HG03066 (cell line): ENCODE data around the gene TWNK.
"Not testable (repeated sequence)": the region's sequence is repeated elsewhere in the genome, so short reads cannot be mapped to it uniquely, and the experiment has no call there.

Experiments used
- ATAC-seq: cut with Tn5 transposase; IDR thresholded peaks from one replicate; pipeline ENCODE4 v1.9.1; 2021; ENCODE audit warnings: low read depth; ENCODE audit not compliant: unreplicated experiment

The TWNK gene

DNA sequence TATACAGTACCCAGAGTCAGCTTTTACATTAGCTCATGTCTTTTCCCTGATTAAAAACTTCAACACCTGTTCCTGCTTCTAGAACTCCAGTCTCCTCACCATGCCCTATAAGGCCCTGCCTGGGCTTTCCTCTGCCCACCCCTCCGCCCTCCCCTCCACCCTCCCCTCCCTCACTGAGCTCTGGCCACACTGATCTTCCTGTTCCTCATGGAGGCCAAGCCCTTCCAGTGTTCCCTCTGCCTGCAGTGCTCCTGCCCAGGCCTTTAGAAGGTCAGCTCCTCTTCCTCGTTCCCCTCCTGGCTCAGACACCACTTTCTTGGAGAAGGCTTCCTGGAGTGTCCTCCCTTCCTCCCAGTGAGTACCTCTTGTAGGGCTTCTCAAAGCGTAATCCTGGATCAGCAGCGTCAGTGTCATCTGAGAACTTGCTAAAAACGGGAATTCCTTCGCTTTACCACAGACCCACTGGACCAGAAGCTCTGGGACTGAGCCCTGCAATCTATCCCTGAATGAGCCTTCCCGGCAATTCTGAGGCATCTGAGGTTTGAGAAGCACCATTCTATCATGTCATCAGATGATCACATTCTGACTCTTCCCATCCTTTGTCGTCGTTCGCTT is 39.9 kb downstream of the TWNK start:
- no peak for ATAC-seq

DNA sequence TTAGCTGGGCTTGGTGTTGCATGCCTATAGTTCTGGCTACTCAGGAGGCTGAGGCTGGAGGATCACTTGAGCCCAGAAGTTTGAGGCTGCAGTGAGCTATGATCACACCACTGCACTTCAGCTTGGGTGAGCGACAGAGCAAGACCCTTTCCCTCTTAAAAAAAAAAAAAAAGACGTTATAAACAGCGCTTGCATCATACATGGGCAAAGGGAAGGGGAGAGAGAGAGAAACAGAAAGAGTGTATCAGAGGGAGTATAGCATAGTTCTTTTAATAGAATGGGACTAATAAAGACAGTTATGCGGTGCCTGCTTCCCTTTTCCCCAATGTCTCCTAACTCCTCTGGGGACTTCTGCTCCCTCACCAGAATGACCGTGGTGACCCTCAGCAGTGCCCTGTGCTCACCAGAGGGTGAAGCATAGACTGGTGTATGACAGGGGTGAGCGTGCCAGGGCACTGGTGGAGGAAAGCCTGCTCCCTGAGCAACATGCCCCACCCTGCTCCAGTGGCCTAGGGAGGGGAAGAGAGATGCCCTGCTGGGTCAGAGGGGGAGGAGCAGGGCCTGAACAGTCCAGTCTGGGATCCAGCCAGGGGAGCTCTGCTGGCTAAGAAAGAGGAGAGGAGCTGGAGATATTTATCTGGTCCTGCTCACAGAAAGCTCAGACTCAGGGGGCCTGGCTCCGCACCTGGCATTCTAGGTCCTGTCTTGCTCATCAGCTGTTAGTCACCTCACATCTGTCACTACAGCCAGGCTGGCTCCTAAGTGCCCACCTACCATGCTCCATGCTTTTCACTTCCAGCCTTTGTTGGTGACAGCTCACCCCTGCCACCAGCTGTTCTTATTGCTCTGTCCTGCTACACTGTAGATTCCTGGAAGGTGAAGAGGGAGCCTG is 41.3 kb downstream of the TWNK start:
- no peak for ATAC-seq

DNA sequence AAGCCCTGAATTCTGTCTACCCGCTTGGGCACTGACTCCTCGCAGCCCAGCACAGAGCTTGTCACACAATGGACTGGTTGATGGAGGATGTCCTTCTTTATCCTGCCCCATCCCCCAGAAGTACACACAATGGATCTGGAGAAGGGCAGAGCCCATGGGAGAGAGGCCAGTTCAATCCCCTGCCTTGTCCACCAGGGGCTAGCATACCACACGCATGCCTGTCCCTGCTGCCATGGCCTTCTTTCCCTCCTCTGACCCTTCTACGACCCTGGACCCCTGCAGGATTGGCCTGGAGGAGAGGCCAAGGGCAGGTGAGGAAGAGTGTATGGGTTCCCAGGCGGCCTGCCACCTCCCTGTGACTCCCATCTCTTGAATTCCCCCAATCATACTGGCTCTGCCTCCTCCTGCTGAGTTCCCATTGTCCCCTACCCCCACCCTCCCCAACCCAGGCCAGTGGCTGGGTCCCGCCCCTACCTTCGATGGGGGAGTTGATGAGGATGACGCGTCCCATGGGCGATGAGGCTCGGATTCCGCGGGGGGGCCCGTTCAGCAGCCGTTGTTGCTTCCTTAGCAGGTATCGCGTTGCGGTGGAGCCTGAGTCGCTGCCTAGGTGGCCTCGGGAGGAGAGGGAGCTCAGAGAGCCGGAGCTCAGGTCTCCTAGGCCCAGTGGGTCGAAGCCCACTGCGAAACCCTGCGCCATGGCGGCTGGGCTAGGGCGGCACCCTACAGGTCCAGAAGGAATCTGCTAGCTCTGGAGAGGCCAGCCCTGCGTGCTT is 42.4 kb downstream of the TWNK start:
- ATAC-seq = no peak

DNA sequence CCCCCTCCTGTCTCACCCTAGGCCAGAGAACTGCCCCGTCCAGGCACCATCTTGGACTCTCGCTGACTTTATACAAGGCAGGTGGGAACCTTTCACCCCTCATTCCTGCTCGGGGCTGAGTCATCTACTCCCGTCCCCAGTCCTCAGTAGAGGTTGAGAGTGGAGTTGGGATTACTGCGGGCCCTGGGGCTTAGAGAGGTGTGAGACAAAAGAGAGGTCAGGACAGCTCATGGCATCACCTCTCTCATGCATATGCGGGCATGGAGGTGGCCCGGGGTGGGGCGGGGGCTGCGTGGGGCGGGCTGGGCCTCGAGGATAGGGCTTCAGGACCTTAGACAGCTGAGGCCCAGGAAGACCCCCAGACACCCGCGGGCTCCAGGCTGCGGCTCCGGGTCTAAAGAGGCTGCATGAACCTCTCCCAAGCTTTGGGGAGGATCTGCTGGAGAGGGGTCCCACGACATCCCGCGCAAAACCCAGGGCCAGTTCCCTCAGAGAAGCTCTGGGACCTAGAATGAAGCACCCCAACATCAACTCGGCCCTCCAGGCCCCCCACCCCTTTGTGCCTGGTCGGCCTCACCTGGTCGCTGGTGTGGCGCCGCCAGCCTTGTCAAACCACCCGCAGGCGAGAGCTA is 43.3 kb downstream of the TWNK start:
- ATAC-seq = no peak

DNA sequence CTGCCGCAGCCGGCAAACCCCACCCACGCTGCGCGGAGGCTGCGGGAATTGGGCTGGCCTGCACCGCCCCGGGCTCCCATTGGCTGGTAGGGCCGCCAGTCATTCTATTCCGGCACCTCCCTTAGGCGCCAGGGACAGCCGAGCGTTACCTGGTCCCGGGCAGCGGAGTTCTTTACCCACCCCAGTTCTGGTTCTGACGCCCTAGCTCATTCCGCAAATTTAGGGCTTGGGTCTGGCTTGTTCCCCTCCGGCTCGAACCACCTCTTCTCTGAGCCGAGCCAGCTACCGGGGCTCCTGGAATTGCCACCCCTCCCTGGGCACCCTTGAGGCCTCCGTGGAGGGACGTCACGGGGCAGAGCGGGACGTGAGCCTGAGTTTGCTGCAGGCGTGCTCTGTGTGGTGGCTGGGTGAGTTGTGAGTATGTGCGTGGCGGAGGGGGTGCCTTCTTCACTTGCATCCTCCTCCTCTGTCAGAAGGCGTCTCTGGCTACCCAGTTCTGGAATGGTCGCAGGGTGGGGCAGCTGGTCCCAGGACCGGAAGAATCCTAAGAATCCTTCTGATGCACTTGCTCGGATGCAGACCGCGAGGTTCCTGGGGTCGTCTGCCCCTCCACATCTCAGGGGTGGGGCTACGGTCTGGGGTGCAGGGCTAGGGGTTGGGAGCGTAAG is 43.9 kb downstream of the TWNK start, which contains the start of the genes PDZD7 and SFXN3:
PDZD7 (minus strand) TSS at position 2 of the 668 bp plus-strand sequence. CDS start 910 bp downstream, outside the sequence.
SFXN3 (plus strand) TSS at position 107 of the 668 bp plus-strand sequence. CDS start 3,461 bp downstream, outside the sequence.
- peak; percentile 89 for ATAC-seq

DNA sequence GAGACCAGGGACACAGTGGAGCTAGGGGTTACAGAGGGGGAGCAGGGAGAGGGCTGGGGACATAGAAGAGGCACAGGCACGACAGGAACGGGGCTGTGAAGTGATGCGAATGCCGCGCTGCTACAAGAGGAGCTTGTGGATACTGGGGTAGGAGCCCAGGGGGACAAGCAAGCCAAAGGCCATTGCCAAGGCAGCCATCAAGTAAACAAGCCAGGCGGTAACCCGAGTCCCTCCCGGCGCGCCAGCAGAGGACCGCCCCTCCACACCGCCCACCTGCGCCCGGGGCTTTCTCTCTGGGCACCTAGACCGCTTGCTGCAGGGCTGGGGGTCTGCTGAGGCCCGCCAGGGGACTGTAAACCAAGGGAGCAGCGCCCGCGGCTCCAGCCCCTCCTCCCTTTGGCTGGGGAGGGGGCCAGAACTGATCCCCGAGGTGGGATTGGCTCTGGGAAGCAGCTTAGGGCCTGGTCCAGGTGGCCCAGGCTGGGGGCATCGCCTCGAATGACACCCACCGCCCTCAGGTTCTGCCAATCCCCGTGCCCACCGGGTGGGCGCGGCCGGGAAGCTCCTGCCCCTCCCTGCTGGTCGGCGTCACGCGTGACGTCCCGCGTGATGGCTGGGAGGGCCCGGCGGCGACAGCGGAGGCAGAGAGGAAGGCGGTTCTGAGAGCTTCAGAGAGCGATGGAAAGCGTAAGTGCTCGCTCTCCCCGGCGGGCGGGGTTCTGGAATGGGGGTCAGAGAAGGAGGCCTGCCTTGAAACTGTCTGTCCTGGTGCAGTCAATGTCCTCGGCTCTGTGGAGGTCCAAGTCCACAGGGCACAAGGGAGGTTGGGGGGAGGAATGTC is 44.7 kb downstream of the TWNK start:
- peak; percentile 44 for ATAC-seq

DNA sequence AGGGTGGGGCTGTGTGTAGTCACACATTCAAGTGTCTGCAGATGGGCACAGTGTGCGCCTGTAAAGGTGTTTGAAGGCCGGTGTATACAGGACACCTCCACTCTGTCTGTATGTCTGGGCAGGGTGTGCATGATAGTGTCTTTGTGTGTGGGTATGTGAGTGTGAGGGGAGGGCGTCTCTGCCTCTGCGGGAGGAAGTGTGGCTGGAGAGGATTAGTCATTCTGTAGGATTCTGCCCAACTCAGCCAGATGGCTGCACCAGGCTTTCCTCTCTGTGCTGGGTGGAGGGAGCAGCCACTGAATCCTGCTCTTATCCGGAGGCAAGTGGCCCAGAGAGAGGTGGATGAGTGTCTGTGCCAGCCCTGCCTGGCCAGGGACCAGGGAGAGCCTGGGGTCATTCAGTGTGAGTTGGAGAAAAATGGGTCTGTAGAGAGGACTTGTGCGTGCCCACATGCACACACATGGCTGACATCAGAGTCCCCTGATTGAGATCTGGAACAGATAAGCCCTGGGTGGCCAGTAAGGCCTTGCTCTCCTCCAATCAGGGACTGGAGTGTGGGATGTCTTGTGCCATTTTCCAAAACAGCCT is 45.4 kb downstream of the TWNK start:
- ATAC-seq = no peak

DNA sequence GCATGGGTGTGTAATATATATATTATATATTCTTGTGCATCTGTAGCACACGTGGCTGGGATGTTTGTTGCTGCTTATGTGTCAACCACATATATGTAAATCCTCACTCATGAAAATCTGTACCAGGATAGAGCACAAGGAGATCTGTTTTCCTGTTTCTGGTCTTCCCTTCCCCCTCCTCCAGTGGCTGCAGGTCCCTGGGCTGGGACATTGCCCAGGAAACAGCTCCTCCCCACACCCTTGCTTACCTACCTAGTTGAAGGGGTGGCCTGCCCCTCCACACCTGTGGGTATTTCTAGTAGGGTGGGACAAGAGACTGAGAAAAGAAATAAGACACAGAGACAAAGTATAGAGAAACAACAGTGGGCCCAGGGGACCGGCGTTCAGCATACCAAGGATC is 45.9 kb downstream of the TWNK start:
- ATAC-seq = no peak

DNA sequence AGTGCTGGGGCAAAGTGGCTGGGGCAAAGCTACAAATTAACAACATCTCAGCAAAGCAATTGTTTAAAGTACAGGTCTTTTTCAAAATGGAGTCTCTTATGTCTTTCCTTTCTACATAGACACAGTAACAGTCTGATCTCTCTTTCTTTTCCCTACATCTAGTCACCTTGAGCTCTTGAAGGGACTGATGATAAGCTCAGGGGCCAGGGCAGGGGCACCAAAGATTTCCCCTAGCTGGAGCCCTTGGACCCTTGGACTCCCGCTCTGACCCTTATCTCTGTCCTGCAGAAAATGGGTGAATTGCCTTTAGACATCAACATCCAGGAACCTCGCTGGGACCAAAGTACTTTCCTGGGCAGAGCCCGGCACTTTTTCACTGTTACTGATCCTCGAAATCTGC is 47.1 kb downstream of the TWNK start:
- not testable (repeated sequence) for ATAC-seq

DNA sequence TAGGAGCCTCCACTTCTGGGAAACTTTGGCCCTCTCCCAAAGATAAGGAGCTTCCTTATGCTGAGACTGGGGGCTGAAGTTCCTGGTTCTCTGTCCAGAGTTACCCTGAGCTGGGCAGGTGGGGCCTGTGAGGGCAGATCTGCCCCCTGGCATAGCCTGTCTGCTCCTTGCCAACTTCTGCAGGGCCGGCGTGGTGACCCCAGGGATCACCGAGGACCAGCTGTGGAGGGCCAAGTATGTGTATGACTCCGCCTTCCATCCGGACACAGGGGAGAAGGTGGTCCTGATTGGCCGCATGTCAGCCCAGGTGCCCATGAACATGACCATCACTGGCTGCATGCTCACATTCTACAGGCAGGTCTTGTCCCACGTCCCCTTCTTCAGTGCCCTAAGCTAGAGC is 48.0 kb downstream of the TWNK start:
- no peak for ATAC-seq

DNA sequence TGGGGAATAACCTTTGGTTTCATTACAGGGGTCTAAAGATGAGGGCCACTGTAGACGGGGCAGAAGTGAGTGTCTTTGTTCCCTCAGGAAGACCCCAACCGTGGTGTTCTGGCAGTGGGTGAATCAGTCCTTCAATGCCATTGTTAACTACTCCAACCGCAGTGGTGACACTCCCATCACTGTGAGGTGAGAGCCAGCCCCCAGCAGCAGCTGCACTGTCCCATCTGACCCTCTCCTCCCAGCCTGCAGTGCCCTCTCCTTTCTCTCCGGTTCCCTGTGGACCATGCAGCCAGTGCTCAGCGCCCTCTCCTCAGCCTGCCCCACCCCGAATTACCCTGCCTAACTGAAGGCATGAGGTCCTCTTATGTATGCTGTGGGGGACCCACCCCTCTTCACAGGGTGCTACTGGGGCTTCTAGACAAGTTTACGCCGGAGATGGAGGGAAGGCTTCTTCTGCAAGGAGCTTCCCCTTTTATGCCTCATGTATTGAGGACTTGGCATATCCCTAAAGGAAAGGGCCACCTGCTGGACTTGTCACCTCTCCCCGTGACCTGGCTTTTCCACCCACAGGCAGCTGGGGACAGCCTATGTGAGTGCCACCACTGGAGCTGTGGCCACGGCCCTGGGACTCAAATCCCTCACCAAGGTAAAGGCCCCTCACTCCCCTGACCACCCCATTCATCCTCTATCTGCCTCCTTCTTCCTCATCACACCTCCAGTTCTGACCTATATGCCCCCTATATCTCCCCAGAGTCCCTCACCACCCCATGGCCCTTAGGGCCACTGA is 48.8 kb downstream of the TWNK start:
- ATAC-seq = no peak

DNA sequence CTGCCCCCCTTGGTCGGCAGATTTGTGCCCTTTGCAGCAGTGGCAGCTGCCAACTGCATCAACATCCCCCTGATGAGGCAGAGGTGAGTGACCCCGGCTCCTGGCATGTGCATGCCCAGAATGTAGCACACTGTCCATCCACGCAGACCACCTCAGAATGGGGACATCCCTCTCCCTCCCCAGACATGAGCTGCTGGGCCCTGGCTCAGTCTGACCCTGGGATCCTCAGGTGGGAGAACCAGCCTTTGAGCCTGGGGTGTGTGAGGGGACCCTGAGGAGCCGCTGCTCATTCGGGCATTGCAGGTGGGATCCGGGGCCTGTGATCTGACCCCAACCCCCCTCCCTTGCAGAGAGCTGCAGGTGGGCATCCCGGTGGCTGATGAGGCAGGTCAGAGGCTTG is 49.4 kb downstream of the TWNK start:
- no peak for ATAC-seq

DNA sequence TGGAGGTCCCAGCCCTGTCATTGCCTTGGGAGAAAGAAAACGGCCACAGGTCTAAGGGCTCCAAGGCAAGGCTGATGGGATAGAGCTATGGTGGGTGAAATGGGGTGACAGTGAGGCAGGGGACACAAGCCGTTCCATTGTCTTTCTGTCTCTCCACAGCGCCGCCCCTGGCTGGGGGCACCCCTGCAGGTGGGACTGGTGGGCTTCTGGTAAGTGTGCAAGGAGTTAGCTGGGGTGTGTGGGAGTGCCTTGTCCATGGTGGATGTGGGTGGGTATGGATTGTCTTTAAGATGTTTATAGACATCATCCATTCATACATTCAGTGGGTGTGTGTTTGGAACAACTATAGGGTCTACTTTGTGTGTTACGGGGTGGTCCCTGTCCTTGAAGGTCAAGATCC is 51.1 kb downstream of the TWNK start:
- ATAC-seq = no peak

DNA sequence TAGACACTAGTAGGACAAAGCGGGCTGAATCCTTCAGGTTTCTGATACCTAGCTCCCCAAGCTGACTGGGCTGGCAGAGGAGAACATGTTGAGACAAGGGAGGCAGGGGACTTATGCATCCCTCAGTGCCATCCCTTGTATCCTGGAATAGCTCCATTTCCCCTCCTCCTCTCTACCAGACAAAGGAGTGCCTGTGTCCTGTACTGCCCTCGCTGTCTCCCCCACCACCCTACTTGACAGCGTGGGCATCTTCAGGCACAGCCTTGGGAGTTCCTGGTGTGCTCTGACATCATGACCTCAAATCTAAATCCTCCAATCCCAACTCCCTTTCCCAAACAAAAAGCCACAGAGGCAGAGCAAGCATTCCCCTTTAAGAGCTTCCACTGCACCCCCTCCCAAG is 52.7 kb downstream of the TWNK start:
- ATAC-seq = no peak

DNA sequence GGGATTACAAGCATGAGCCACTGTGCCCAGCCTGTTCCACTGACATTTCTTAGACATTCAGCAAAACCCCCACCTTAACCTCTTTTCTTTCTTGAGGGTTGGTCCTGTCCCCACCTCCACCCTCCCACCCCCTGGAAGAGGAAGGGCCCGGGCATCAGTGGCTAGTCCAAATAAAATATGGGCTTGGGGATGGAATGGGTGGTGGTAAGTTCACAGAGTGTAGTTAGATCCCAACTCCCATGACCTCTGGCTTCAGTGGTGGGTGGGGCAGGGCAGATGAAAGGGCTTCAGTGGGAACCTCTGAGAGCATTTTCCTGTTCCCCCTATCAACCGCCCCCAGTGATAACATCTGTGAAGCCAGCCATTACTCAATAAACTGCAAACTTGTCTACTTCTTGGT is 53.5 kb downstream of the TWNK start:
- no peak for ATAC-seq

DNA sequence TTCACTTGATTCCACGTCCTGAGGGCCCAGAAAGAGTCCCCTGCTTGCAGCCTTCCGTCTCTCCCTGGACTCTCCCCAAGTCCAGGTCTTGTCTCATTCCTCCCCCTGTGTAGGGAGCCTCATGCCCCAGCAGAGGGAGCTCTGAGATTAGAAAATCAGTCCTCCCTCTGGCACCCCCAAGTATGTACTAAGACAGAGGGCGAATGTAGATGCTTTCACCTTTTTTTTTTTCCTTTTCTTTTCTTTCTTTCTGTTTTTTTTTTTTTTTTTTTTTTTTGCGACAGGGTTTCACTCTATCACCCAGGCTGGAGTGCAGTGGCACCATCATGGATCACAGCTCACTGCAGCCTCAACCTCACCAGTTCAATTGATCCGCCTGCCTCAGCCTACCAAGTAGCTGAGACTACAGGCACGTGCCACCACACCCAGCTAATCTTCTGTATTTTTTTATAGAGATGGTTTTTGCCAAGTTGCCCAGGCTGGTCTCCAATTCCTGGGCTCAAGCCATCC is 54.0 kb downstream of the TWNK start:
- peak; percentile 48 for ATAC-seq

DNA sequence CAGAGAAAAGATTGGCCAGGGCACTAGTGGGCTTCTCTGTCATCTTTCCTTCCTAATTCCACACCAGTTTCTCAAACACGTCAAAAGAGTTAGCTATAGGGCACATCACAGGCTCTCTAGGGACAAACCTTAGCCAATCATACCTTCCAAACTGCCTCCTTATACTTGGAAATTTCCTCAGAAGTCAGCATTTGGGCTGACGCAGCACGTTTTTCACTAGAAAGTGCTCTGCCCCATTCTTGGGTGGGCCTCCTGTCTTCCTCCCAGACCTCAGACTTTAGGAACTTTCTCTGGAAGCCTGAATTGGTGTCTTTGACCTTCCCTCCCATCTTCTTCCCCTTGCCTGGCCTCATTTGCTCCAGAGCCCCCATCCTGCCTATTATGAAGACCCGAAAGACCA is 54.8 kb downstream of the TWNK start:
- no peak for ATAC-seq
